Activated CD4-positive, alpha-beta T cell treated with anti-CD3 and anti-CD28 coated beads for 1 hour (primary cell): ENCODE data around the gene CT47B1.
"Not testable (repeated sequence)": the region's sequence is repeated elsewhere in the genome, so short reads cannot be mapped to it uniquely, and the experiment has no call there.

Source experiments
- DNase-seq: peaks from one replicate; pipeline ENCODE4 v3.0.0-alpha.2; 2020

Gene CT47B1

DNA sequence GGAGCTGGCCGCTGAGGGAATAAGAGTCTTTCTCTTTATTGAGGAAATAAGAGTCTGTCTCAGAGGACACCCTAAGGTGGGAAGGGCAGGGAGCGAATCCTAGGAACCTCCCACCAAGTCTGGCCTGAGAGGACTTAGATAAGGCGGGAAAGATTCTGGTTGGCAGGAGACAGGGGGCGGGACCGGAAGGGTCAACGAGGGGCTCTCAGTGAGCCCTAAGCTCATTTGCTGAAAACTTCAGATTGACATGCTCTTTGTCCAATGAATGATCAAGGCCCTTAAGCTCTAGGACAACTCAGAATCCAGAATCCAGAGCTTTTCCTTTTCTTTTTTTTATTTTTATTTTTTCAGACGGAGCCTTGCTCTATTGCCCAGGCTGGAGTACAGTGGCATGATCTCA lies at the start of gene CT47B1:
Gene CT47B1, minus strand, starts transcription at position 101 of the 400 bp plus-strand sequence. CDS start 196 bp downstream, outside the sequence.
- not testable (repeated sequence) for DNase-seq

GRCh38 chrX:120874678-120875557 lies 748 bp downstream of the CT47B1 start:
- DNase-seq = no peak

- DNase-seq = no peak
Measured at GRCh38 chrX:120857240-120857639, 18.4 kb downstream of the CT47B1 start.

- DNase-seq = no peak
Measured at GRCh38 chrX:120840827-120841226, 34.8 kb downstream of the CT47B1 start.

GRCh38 chrX:120839491-120839890 lies 36.2 kb downstream of the CT47B1 start:
- no peak for DNase-seq

DNA sequence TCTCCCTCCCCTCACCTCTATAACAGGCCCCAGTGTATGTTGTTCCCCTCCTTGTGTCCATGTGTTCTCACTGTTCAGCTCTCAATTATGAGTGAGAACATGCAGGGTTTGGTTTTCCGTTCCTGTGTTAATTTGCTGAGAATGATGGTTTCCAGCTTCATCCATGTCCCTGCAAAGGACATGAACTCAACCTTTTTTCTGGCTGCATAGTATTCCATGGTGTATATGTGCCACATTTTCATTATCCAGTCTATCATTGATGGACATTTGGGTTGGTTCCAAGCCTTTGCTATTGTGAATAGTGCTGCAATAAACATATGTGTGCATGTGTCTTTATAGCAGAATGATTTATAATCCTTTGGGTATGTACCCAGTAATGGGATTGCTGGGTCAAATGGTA lies 48.5 kb downstream of the CT47B1 start:
- DNase-seq = not testable (repeated sequence)

DNA sequence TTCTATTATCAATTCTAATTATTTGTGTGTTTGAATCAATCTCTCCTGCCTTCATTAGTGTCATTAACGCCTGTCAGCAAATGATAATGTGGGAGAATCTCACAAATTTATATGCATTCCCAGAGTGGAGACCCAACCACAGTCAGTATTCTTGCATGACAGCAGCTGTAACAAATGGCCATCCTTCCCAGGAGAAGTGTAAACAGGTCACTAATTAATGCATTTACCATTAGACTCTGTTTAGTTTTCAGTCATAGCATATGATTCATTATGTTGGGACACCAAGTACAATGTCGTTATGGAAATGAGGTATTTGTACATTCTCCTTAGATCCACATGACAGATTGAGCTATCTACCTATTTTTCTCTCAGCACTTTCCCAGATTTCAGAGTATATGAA lies 50.5 kb downstream of the CT47B1 start:
- DNase-seq = no peak

GRCh38 chrX:120824021-120824420 lies 51.6 kb downstream of the CT47B1 start:
- no peak for DNase-seq

GRCh38 chrX:120823556-120823955 lies 52.1 kb downstream of the CT47B1 start:
- no peak for DNase-seq
